Endothelial cell of umbilical vein (primary cell): Measurements from ENCODE around the gene FABP6. TPM values are rescaled to one million over a fixed set of nuclear protein-coding genes. Genes with fewer than 3 reads are reported as not detected.

Experiments used
- BruUV-seq: library from RNA; stranded (reverse); fragments of 400-500 nt; replicated peaks from 2 replicates; lab custom pipeline; 2021; lab: Mats Ljungman, UMichigan
- CTCF ChIA-PET: fragments of 300-600, 350-600 bp; sonication (Branson Sonifier 250); formaldehyde crosslinking; loops from one replicate; lab custom pipeline; 2021; ENCODE audit warnings: antibody characterized with exemption, inconsistent platforms; lab: Charles Lee
- POLR2A ChIA-PET: fragments of 300-600, 350-600 bp; sonication (Branson Sonifier 250); formaldehyde crosslinking; loops from one replicate; lab custom pipeline; 2021; ENCODE audit warnings: antibody characterized with exemption, inconsistent platforms; lab: Charles Lee
- DNase-seq: peaks from one replicate; pipeline ENCODE4 v3.0.0-alpha.2; 2011; ENCODE audit warnings: low read depth, low spot score
- FAIRE-seq: peaks from 2 replicates; lab custom pipeline; 2011; peaks lifted over from hg19 to GRCh38; lab: Jason Lieb, UNC
- H2AFZ ChIP-seq: 2 replicates; pipeline ENCODE4 v1.6.0; 2012; ENCODE audit warnings: low read depth, low read length, control low read depth, inconsistent platforms
- H3K27ac ChIP-seq: 2 replicates; pipeline ENCODE4 v1.5.1; 2011; ENCODE audit warnings: low read depth, mild to moderate bottlenecking, control low read depth, low read length, moderate library complexity; ENCODE audit not compliant: insufficient read depth
- H3K27me3 ChIP-seq, 2 experiments: 2 replicates each; pipeline versions ENCODE4 v1.6.0 to v1.6.1; 2011; ENCODE audit warnings: low read length in 2 of 2, mixed read lengths in 1 of 2; ENCODE audit not compliant: control insufficient read depth in 2 of 2, insufficient read depth in 2 of 2
- H3K36me3 ChIP-seq, 2 experiments: 2 replicates in 1 of 2; 3 replicates in 1 of 2; pipeline ENCODE4 v1.5.1; 2011; ENCODE audit warnings: low read length in 2 of 2, mild to moderate bottlenecking in 1 of 2, moderate library complexity in 1 of 2; ENCODE audit not compliant: control insufficient read depth in 2 of 2, insufficient read depth in 2 of 2; ENCODE audit errors: extremely low read depth in 1 of 2
- H3K4me1 ChIP-seq: 3 replicates; pipeline ENCODE4 v1.5.1; 2011; ENCODE audit warnings: mild to moderate bottlenecking, low read length; ENCODE audit not compliant: control insufficient read depth, insufficient read depth; ENCODE audit errors: extremely low read depth
- H3K4me2 ChIP-seq: 2 replicates; pipeline ENCODE4 v1.6.1; 2011; ENCODE audit warnings: low read length, control low read depth, mixed read lengths; ENCODE audit not compliant: insufficient read depth
- H3K4me3 ChIP-seq, 3 experiments: fragments of 200-600 bp in 1 of 3; sonication (generic), shearing (Covaris generic) in 1 of 3; replicated peaks in 1 of 3; 2 replicates each; pipeline ENCODE4 v1.5.1; 2011 to 2016; ENCODE audit warnings: control low read depth in 3 of 3, low read length in 3 of 3, mild to moderate bottlenecking in 2 of 3, inconsistent platforms in 1 of 3, low read depth in 1 of 3, moderate library complexity in 1 of 3; ENCODE audit not compliant: insufficient read depth in 1 of 3
- H3K79me2 ChIP-seq: 2 replicates; pipeline ENCODE4 v1.6.0; 2012; ENCODE audit warnings: low read length, inconsistent platforms; ENCODE audit not compliant: control insufficient read depth, insufficient read depth
- H3K9ac ChIP-seq: replicated peaks from 2 replicates; pipeline ENCODE3; 2011; ENCODE audit warnings: low read length, control low read depth; ENCODE audit not compliant: insufficient read depth; ENCODE audit errors: extremely low read depth
- H3K9me1 ChIP-seq: replicated peaks from 3 replicates; pipeline ENCODE4 v1.6.0; 2011; ENCODE audit warnings: mild to moderate bottlenecking, low read length; ENCODE audit not compliant: control insufficient read depth, insufficient read depth; ENCODE audit errors: extremely low read depth
- H3K9me3 ChIP-seq: replicated peaks from 2 replicates; pipeline ENCODE4 v1.5.1; 2012; ENCODE audit warnings: low read length, inconsistent platforms; ENCODE audit not compliant: control insufficient read depth, insufficient read depth
- H4K20me1 ChIP-seq: replicated peaks from 2 replicates; pipeline ENCODE3; 2011; ENCODE audit warnings: mild to moderate bottlenecking, low read length; ENCODE audit not compliant: control insufficient read depth, insufficient read depth; ENCODE audit errors: extremely low read depth
- CTCF ChIP-seq, 2 donors: IDR thresholded peaks; 1 replicate in 1 of 2; 2 replicates in 1 of 2; pipeline ENCODE4 v1.5.1; 2011; ENCODE audit warnings: low read length in 2 of 2, mild to moderate bottlenecking in 2 of 2, moderate library complexity in 2 of 2, control low read depth in 1 of 2, inconsistent platforms in 1 of 2, low read depth in 1 of 2; ENCODE audit not compliant: insufficient read depth in 1 of 2; ENCODE audit errors: extremely low read depth in 1 of 2
- EZH2 ChIP-seq: IDR thresholded peaks from 2 replicates; pipeline ENCODE4 v1.6.1; 2012; ENCODE audit warnings: borderline replicate concordance, low read depth, mild to moderate bottlenecking, moderate library complexity, low read length, inconsistent platforms; ENCODE audit not compliant: severe bottlenecking
- FOS ChIP-seq: IDR thresholded peaks from 2 replicates; pipeline ENCODE4 v1.6.1; 2011; ENCODE audit warnings: mild to moderate bottlenecking, low read length, moderate library complexity, borderline replicate concordance; ENCODE audit not compliant: insufficient read depth
- GATA2 ChIP-seq: IDR thresholded peaks from 2 replicates; pipeline ENCODE4 v1.7.0; 2011; ENCODE audit warnings: low read depth, mild to moderate bottlenecking, moderate library complexity, mixed read lengths, low read length; ENCODE audit not compliant: insufficient read length, insufficient read depth
- MAX ChIP-seq: IDR thresholded peaks from 2 replicates; pipeline ENCODE4 v1.6.1; 2011; ENCODE audit not compliant: insufficient read depth, insufficient read length
- POLR2A ChIP-seq: IDR thresholded peaks from 2 replicates; pipeline ENCODE4 v1.6.1; 2012; ENCODE audit warnings: low read depth, mild to moderate bottlenecking, control low read depth, low read length
- POLR2AphosphoS5 ChIP-seq: IDR thresholded peaks from 2 replicates; pipeline ENCODE4 v1.6.1; 2012; ENCODE audit warnings: low read depth, mild to moderate bottlenecking, control low read depth, low read length, moderate library complexity; ENCODE audit not compliant: insufficient read depth
- dilution Hi-C: fragments of 300-500 bp; cut with MboI; formaldehyde crosslinking; loops from one replicate; pipeline ENCODE4 v1.15.0; 2019; ENCODE audit warnings: low sequenced_read_pairs; ENCODE audit not compliant: extremely low pct_ligation_motif_present
- intact Hi-C: fragments of 100-400 bp; cut with micrococcal nuclease; formaldehyde crosslinking; loops from one replicate; pipeline ENCODE4 v1.10.0; 2022
- polyA plus RNA-seq, 4 experiments: library from polyadenylated mRNA; depleted of rRNA in 3 of 4; stranded (reverse) in 3 of 4; unstranded in 1 of 4; fragments of >200 nt; gene quantifications; 2 replicates each; pipeline versions ENCODE4 v1.2.1 to v1.2.3, GENCODE V29; 2011 to 2012; ENCODE audit warnings: missing spikeins in 1 of 4
- total RNA-seq: library from RNA; stranded (reverse); gene quantifications from 2 replicates; pipeline ENCODE4 v1.2.3, GENCODE V29; 2021

Gene FABP6
- total and polyA plus RNA-seq, 2 donors (not counting 3 experiments of a cell fraction or from before 2014, with no cell fraction given) = not detected

- Histone ChIP-seq H3K9me1 (no peaks in the 10 kb centered on the region), H3K4me2 (no peak overlapping the region), H3K36me3 (no peaks in the 10 kb centered on the region), H3K4me3 (no peak overlapping the region), H3K79me2 (no peaks in the 10 kb centered on the region), H3K9me3 (no peaks in the 10 kb centered on the region), H3K27ac (no peak overlapping the region), H2AFZ (no peak overlapping the region), H3K27me3 (no peaks in the 10 kb centered on the region), H3K9ac (no peak overlapping the region), H3K4me1 (peaks cover 8% of the 10 kb centered on the region), H4K20me1 (no peaks in the 10 kb centered on the region)
- FAIRE-seq (no peak), DNase-seq (no peak)
- no peak for TF ChIP-seq CTCF (IDR thresholded peaks at IDR 0.05; ENCODE audit: extremely low read depth in 1 of 2, insufficient read depth in 1 of 2, low read depth in 1 of 2, low read length in 2 of 2)
- TF ChIP-seq FOS = no peak
- no peak for TF ChIP-seq POLR2A
- TF ChIP-seq MAX = no peak
- TF ChIP-seq GATA2 = no peak
- TF ChIP-seq EZH2 = no peak
- TF ChIP-seq POLR2AphosphoS5 = no peak
- no TSS peak for BruUV-seq
- intact Hi-C loops (no loop called here), dilution Hi-C loops (no loop called here)
- ChIA-PET CTCF (interaction anchor here (1.5 to 2.6 kb wide), 4 partner anchors 11 to 204 kb away, joined by 7 to 10 read pairs (median 8); no protein-coding TSS in a partner anchor), POLR2A (interaction anchor here (0.7 kb wide), 1 partner anchor 107 kb away, joined by 3 read pairs; no protein-coding TSS in a partner anchor)
Measured at GRCh38 chr5:160187091-160187490, 42.2 kb upstream of the FABP6 start.
